ENCODE measurements around the gene ARMC12.

- no peak for TF ChIP-seq CTCF (conservative IDR thresholded peaks at IDR 0.05; ENCODE audit: low read depth, low read length)
- TF ChIP-seq POLR2A (IDR thresholded peaks at IDR 0.05; ENCODE audit: low read depth, low read length) = no peak
- no peak for TF ChIP-seq BHLHE40 (IDR thresholded peaks at IDR 0.05; ENCODE audit: low read depth, low read length)
- TF ChIP-seq ELK1 (IDR thresholded peaks at IDR 0.05; ENCODE audit: borderline replicate concordance, low read depth, low read length) = no peak
- TF ChIP-seq RAD21 (IDR thresholded peaks at IDR 0.05; ENCODE audit: low read length) = no peak
- no peak for TF ChIP-seq FOS (IDR thresholded peaks at IDR 0.05; ENCODE audit: low read depth, low read length)
- no peak for TF ChIP-seq CHD1 (IDR thresholded peaks at IDR 0.05; ENCODE audit: low read depth, low read length)
- TF ChIP-seq MAFK (IDR thresholded peaks at IDR 0.05; ENCODE audit: low read depth, low read length) = no peak
- TF ChIP-seq MAZ (IDR thresholded peaks at IDR 0.05; ENCODE audit: borderline replicate concordance, low read depth, low read length) = no peak
- TF ChIP-seq USF2 (IDR thresholded peaks at IDR 0.05; ENCODE audit: low read depth, low read length) = no peak
These were observed 48.9 kb upstream of the ARMC12 start for GRCh38 chr6:35687658-35688604.
